Measurements from ENCODE around the gene RASGRP2.

Gene RASGRP2

DNA sequence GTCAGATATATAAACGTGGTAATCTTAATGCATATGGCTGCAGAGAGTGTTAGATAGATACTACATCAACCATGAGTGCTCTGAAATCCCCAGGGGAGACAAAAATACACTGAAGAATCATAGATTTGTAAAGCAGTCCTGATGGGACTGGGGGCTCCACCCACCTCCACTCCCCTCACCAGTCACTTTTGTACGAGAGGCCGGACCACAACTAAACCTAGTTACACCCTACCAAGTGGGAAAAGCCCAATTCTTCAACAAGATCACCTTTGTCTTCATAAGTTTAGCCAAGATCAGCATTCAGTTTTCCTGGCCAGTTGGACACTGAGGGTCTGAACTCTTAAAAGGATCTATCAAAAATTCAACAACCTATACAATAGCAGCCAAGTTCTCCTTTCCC is 32.9 kb upstream of the RASGRP2 start:
- no peak for DNase-seq (ENCODE audit: low spot score)
- TF ChIP-seq, protein P1, sequence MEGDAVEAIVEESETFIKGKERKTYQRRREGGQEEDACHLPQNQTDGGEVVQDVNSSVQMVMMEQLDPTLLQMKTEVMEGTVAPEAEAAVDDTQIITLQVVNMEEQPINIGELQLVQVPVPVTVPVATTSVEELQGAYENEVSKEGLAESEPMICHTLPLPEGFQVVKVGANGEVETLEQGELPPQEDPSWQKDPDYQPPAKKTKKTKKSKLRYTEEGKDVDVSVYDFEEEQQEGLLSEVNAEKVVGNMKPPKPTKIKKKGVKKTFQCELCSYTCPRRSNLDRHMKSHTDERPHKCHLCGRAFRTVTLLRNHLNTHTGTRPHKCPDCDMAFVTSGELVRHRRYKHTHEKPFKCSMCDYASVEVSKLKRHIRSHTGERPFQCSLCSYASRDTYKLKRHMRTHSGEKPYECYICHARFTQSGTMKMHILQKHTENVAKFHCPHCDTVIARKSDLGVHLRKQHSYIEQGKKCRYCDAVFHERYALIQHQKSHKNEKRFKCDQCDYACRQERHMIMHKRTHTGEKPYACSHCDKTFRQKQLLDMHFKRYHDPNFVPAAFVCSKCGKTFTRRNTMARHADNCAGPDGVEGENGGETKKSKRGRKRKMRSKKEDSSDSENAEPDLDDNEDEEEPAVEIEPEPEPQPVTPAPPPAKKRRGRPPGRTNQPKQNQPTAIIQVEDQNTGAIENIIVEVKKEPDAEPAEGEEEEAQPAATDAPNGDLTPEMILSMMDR (IDR thresholded peaks at IDR 0.05; ENCODE audit: extremely low read depth, missing control alignments): no peak

DNA sequence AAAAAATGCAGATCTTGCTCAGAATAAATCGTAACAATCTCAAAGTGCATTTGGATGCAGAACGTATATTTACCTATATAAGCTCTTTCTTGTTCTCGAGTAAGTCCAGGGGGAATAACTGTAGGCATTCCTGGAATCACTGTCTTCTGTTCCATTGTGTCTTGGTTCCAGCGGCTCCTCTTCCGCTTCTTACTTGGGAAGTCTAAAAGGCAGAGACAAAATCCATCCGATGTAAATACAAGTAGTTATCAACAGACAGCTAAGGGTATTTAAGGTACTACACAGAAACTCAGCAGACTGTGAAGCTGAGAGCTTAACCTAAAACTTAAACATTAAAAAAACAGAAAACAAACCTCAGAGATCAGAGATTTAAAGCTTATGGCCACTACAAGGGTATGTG is 32.5 kb upstream of the RASGRP2 start:
- DNase-seq (ENCODE audit: low spot score): no peak
- TF ChIP-seq, protein P1 (IDR thresholded peaks at IDR 0.05; ENCODE audit: extremely low read depth, missing control alignments): no peak

DNA sequence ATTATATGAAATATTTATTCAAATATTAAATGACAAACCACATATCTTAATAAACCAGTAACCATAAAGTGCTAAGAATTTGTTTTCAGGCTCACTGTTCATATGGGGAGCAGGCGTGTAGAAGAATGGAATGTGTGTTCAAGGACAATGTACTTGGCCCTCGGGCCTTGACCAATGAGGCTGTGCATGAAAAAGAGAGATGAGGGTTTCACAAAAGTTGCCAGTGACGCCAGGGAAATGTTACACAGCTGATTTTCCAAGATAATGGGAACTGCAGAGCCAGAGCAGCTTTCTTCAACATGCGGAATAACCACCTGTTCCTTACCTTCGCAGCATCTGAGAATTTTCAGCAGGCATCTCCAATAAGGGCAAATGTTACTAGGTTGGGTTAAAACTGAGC is 30.2 kb upstream of the RASGRP2 start:
- TF ChIP-seq, protein P1 (IDR thresholded peaks at IDR 0.05; ENCODE audit: extremely low read depth, missing control alignments): no peak
- no peak for DNase-seq (ENCODE audit: low spot score)

DNA sequence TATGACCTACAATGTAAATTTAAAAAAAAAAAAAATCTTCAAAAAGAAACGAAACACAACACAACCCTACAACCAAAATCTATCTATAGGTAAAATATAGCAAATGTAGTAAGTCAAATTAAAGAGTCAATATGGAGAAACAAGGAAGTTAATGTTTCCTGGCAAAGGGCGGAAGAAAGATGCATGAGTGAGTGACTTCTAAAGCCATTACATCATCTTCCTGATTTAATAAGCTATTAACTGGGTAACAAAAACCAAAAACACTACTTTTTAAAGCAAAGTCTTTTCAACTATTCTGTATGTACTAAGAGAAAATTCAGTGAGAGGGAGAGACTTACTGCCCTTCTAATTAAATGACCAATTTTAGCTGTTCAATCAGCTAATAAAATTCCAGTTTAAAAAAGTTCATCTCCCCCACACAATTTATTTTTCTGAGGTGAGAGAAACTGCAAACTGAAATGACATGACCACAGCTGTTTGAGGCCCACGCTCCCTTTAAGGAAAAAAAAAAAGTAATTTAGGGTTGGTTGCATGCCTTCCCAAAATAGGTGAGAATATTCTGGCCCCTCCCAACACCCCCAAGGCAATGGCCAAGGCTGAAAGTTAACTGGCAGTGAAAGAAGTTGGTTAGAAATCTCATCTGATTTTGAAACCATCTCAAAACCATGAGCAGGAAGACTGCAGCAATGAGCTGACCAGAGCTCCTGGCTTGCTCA is 28.5 kb upstream of the RASGRP2 start:
- peak; percentile 55 for DNase-seq (ENCODE audit: low spot score)
- TF ChIP-seq, protein P1 (IDR thresholded peaks at IDR 0.05; ENCODE audit: extremely low read depth, missing control alignments): no peak

DNA sequence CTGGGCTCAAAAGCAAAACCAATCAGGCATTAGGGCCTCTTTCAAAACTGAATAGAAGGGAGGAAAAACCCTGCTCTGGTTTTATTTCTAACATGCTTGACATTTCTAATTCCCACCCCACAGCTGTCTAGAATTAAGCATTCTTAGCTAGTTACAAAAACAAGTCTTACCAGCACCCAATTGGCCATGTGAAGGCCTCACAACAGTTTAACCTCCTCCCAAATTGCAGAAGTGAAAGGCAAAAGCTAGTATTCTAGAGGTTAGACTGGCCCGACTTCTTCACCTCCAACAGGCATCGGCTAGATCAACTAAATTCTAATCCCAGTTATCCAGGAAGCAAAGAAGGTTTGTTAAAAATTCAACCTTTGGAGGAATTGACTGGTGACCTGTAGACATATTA is 27.9 kb upstream of the RASGRP2 start:
- DNase-seq (ENCODE audit: low spot score): peak; percentile 66
- TF ChIP-seq, protein P1 (IDR thresholded peaks at IDR 0.05; ENCODE audit: extremely low read depth, missing control alignments): no peak

DNA sequence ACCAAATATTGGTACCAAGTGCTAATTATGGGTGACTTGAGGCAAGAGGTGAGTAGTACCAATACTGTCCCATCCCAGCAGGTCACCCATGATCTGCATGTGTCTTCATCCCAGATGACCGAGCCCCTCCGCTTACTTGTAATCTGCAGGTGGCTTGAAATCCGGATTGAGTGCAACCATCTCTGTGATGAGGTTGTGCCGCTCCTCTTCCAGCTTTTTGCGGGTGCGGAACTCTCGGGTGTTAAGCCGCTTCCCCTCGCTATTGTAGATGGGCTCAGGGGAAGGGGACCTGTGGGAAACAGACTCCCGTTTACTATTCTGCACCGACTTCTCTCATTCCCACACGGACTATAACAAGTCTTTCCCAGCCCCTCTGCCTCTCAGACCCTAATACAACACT is 26.2 kb upstream of the RASGRP2 start:
- TF ChIP-seq, protein P1 (IDR thresholded peaks at IDR 0.05; ENCODE audit: extremely low read depth, missing control alignments): no peak
- no peak for DNase-seq (ENCODE audit: low spot score)

DNA sequence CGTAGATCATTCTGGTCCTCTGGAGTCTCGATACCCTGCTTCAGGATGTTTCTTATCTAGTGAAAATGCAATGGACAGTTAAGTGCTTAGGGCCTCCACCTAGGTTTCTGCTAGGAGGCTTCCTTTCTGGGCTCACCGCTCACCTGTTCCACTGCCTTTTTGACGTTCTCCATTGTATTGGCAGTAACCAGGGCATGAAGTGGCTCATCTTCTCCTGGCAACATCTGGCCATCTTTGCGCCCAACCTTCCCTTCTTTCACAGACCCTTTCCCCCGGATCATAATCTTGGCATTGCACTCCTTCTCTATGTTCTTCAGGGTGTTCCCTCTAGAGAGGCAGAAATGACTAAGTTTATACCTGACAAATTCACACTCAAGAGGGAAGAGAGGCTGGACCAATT is 25.3 kb upstream of the RASGRP2 start:
- DNase-seq (ENCODE audit: low spot score): no peak
- TF ChIP-seq, protein P1 (IDR thresholded peaks at IDR 0.05; ENCODE audit: extremely low read depth, missing control alignments): no peak

Measured in GM20000 (cell line).